OCI-LY7 (cell line): ENCODE measurements around the gene LY86. TPM values are rescaled to one million over a fixed set of nuclear protein-coding genes. Genes with fewer than 3 reads are reported as not detected.

Experiments used
- BruUV-seq: library from RNA; stranded (reverse); fragments of 400-500 nt; replicated peaks from 2 replicates; lab custom pipeline; 2021; lab: Mats Ljungman, UMichigan
- CTCF ChIA-PET: fragments of 300-600 bp; sonication (Branson Sonifier 250); formaldehyde crosslinking; loops from one replicate; lab custom pipeline; 2022; ENCODE audit warnings: antibody characterized with exemption; ENCODE audit not compliant: unreplicated experiment; lab: Charles Lee
- POLR2A ChIA-PET: fragments of 300-600 bp; sonication (Branson Sonifier 250); formaldehyde crosslinking; loops from one replicate; lab custom pipeline; 2022; ENCODE audit warnings: antibody characterized with exemption; lab: Charles Lee
- DNase-seq: peaks from one replicate; pipeline ENCODE4 v3.0.0-alpha.2; 2015; ENCODE audit warnings: low spot score
- H2AFZ ChIP-seq: fragments of 200-600 bp; sonication (generic), shearing (Covaris generic); 2 replicates; pipeline ENCODE4 v1.6.1; 2014; ENCODE audit warnings: mild to moderate bottlenecking, antibody characterized with exemption, low read length, moderate library complexity
- H3K27ac ChIP-seq: fragments of 200-600 bp; sonication (generic); 2 replicates; pipeline ENCODE4 v1.5.1; 2014; ENCODE audit warnings: mixed run types, low read depth, mild to moderate bottlenecking, moderate library complexity, low read length, inconsistent platforms; ENCODE audit not compliant: poor library complexity, severe bottlenecking
- H3K36me3 ChIP-seq: fragments of 200-600 bp; sonication (generic); 2 replicates; pipeline ENCODE4 v1.6.1; 2014; ENCODE audit warnings: mild to moderate bottlenecking, antibody characterized with exemption, low read length, moderate library complexity, mixed read lengths; ENCODE audit not compliant: insufficient read depth
- H3K4me1 ChIP-seq: fragments of 200-600 bp; sonication (generic); 2 replicates; pipeline ENCODE4 v1.5.1; 2014; ENCODE audit warnings: mild to moderate bottlenecking, low read length; ENCODE audit not compliant: insufficient read depth, poor library complexity, severe bottlenecking
- H3K4me2 ChIP-seq: fragments of 200-600 bp; sonication (generic); 2 replicates; pipeline ENCODE4 v1.6.1; 2014; ENCODE audit warnings: mild to moderate bottlenecking, low read length
- H3K4me3 ChIP-seq: fragments of 200-600 bp; sonication (generic); 2 replicates; pipeline ENCODE4 v1.5.1; 2014; ENCODE audit warnings: mild to moderate bottlenecking, low read depth, low read length; ENCODE audit not compliant: poor library complexity, severe bottlenecking
- H3K79me2 ChIP-seq: fragments of 200-600 bp; sonication (generic); 2 replicates; pipeline ENCODE4 v1.6.1; 2016; ENCODE audit warnings: low read depth, mild to moderate bottlenecking, low read length, moderate library complexity, mixed read lengths; ENCODE audit not compliant: insufficient read depth
- H3K9me2 ChIP-seq: fragments of 200-600 bp; sonication (generic); 2 replicates; pipeline ENCODE4 v1.6.1; 2016; ENCODE audit warnings: mild to moderate bottlenecking, low read length, mixed read lengths; ENCODE audit not compliant: insufficient read depth
- H3K9me3 ChIP-seq: fragments of 200-600 bp; sonication (generic); 2 replicates; pipeline ENCODE4 v1.6.1; 2014; ENCODE audit warnings: mild to moderate bottlenecking, mixed run types, low read length, mixed read lengths
- H4K20me1 ChIP-seq: fragments of 200-600 bp; sonication (generic); 2 replicates; pipeline ENCODE4 v1.6.1; 2014; ENCODE audit warnings: mild to moderate bottlenecking, antibody characterized with exemption, low read length, moderate library complexity, mixed read lengths; ENCODE audit not compliant: insufficient read depth
- CTCF ChIP-seq: fragments of 200-600 bp; sonication (generic); conservative IDR thresholded peaks from 2 replicates; pipeline ENCODE4 v1.5.1; 2014; ENCODE audit warnings: mild to moderate bottlenecking, antibody characterized with exemption, low read length, moderate library complexity, mixed read lengths
- EZH2phosphoT487 ChIP-seq: fragments of 200-600 bp; sonication (generic); IDR thresholded peaks from 2 replicates; pipeline ENCODE4 v1.6.1; 2018; ENCODE audit warnings: low read depth, borderline replicate concordance, mild to moderate bottlenecking, mixed run types, antibody characterized with exemption, low read length, moderate library complexity, mixed read lengths
- intact Hi-C: fragments of 100-400 bp; cut with micrococcal nuclease; formaldehyde crosslinking; loops from one replicate; pipeline ENCODE4 v1.10.0; 2022; ENCODE audit not compliant: unreplicated experiment
- total RNA-seq, 2 experiments: library from RNA; depleted of rRNA in 1 of 2; stranded (reverse); fragments of >200 nt in 1 of 2; shearing (Covaris generic) in 1 of 2; gene quantifications; 2 replicates each; pipeline ENCODE4 v1.2.3, GENCODE V29; 2014 to 2022

Gene LY86
- total RNA-seq, 2 experiments from 2014 or later = 48.4 to 62.8 TPM

GRCh38 chr6:6676910-6677441, 88.5 kb downstream of the LY86 start:
- ChIA-PET CTCF (interaction anchor here (1.0 kb wide), 2 partner anchors 10 to 566 kb away, joined by 3 read pairs; no protein-coding TSS in a partner anchor), POLR2A (interaction anchor here (0.5 to 1.7 kb wide), 2 partner anchors 477 to 532 kb away, joined by 3 read pairs; no protein-coding TSS in a partner anchor)
- intact Hi-C loops = loop anchor here (1.0 to 2.0 kb wide), 2 partner anchors 120 to 562 kb away; no protein-coding TSS in a partner anchor
- Histone ChIP-seq H3K4me2 (peak overlapping the region; percentile 25; the same call in 1 of the 2 replicates), H2AFZ (peak overlapping the region; percentile 92), H3K9me3 (0 out of 2 replicates have a peak, but pooled peaks cover 3% of the 10 kb centered on the region), H3K4me3 (no peak overlapping the region), H3K27ac (no peak overlapping the region), H3K4me1 (peaks cover 4% of the 10 kb centered on the region), H3K9me2 (no peaks in the 10 kb centered on the region), H3K36me3 (no peaks in the 10 kb centered on the region), H3K79me2 (no peaks in the 10 kb centered on the region), H4K20me1 (no peaks in the 10 kb centered on the region)
- no TSS peak for BruUV-seq
- DNase-seq = peak; percentile 79
- TF ChIP-seq CTCF = peak; percentile 98
- no peak for TF ChIP-seq EZH2phosphoT487

- BruUV-seq = no TSS peak
- DNase-seq = no peak
Measured at GRCh38 chr6:6678185-6678671, 89.7 kb downstream of the LY86 start.

More at GRCh38 chr6:6678185-6678671, 89.7 kb downstream of the LY86 start:
- Histone ChIP-seq H3K79me2 (no peaks in the 10 kb centered on the region), H3K36me3 (no peaks in the 10 kb centered on the region), H2AFZ (no peak overlapping the region), H3K27ac (no peak overlapping the region), H3K4me1 (peaks cover 4% of the 10 kb centered on the region), H3K4me3 (no peak overlapping the region), H3K4me2 (no peak overlapping the region), H3K9me3 (no peaks in the 10 kb centered on the region), H4K20me1 (no peaks in the 10 kb centered on the region), H3K9me2 (no peaks in the 10 kb centered on the region)
- TF ChIP-seq EZH2phosphoT487 (no peak), CTCF (no peak)
- intact Hi-C loops = no loop called here
- CTCF ChIA-PET = no interaction called here
- POLR2A ChIA-PET = interaction anchor here (0.8 kb wide), 1 partner anchor 9 kb away, joined by 3 read pairs; no protein-coding TSS in a partner anchor
